Urinary bladder (tissue), 4 donors: ENCODE results near the gene ZCCHC13. TPM values are rescaled to one million over a fixed set of nuclear protein-coding genes. Genes with fewer than 3 reads are reported as not detected.
A peak's percentile ranks its signal among the peaks of the same experiment; 100 is the strongest.
"Not testable (repeated sequence)": the region's sequence is repeated elsewhere in the genome, so short reads cannot be mapped to it uniquely, and the experiment has no call there.

Experiments used
- DNase-seq: peaks from one replicate; pipeline ENCODE4 v3.0.0-alpha.2; 2015; ENCODE audit errors: extremely low spot score
- H3K27ac ChIP-seq: one replicate; pipeline ENCODE4 v1.5.1; 2013; ENCODE audit warnings: low read depth, mild to moderate bottlenecking, moderate library complexity
- H3K36me3 ChIP-seq: one replicate; pipeline ENCODE4 v1.6.1; 2013; ENCODE audit warnings: mild to moderate bottlenecking, moderate library complexity; ENCODE audit not compliant: insufficient read depth
- H3K4me1 ChIP-seq: one replicate; pipeline ENCODE4 v1.6.1; 2013; ENCODE audit warnings: mild to moderate bottlenecking, moderate library complexity; ENCODE audit not compliant: insufficient read depth
- H3K4me3 ChIP-seq: one replicate; pipeline ENCODE4 v1.5.1; 2013; ENCODE audit warnings: low read depth, low read length
- WGBS: extraction: QIAGEN DNeasy Blood & Tissue Kit; methylation state at CpG from one replicate; pipeline ENCODE4 v1.1.7; 2013; 5-methylcytosine and 5-hydroxymethylcytosine counted together
- polyA plus RNA-seq: library from polyadenylated mRNA; stranded (reverse); fragments of 200-250 nt; gene quantifications from one replicate; pipeline ENCODE4 v1.2.3, GENCODE V29; 2013
- total RNA-seq: library from RNA; depleted of rRNA; stranded (reverse); fragments of >200 nt; gene quantifications from one replicate; pipeline ENCODE4 v1.2.3, GENCODE V29; 2014
- donor health status: healthy with polysubstance abuse.
- donor health status: healthy.

The ZCCHC13 gene
- total and polyA plus RNA-seq, 2 donors: not detected

DNA sequence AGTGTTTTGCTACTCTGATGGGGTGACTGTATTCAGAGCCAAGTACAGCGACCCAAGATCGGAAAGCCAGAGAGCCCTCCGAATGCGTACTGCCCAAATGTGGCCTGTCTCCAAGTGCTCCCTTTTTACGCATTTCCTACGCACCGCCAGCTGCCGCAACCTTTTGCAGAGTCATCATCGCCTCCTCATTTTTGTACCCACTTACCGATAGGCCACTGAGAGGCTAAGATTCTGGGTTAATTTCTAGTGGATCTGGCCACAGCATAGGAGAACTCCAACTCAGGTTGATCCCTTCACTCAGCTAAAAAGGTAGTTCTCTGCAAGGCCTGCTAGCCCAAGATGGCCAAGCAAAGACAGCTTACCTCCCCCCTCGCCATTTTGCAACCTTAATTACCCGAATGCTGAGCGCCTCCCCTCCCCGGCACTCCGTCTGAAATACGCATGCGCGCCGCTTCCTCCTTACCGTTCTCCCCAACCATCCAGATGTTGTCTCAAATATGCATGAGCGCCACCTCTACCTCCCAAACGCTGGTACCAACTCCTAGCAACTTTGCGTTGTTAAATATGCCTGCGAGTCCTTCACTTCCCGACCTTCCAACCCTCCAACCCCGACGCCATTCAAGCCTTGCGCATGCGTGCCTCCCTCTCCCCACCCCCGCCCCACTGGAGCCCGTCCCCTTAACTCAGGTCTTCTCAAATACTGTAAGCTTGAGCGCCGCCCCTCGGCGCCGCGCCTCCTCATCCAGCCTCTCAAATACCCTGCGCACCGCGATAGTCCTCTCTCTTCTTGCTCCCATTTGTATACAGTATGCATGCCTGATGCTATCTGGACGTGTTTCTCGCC, 11.8 kb upstream of the ZCCHC13 start:
- Histone ChIP-seq H3K36me3 (no peaks in the 10 kb centered on the region), H3K4me1 (no peaks in the 10 kb centered on the region)
- under 1% methylated on average over 42 of the region's 42 CpGs for WGBS

DNA sequence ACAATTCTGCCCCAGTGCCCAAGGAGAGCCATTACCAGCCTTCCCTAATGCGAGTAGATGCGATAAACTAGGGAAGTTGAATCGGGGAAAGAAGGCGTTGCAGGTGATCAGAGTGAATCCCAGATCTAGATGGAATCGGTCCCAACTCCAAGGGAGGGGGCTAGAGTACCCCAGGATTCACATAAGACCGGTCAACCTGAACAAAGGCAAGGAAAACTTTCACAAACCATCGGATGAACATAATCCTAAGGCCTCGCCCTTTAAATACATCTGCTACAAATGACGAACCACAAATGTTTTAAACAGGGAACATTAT, 11.2 kb upstream of the ZCCHC13 start:
- Histone ChIP-seq H3K4me1 (no peaks in the 10 kb centered on the region), H3K4me3 (peak overlapping the region; percentile 58), H3K27ac (no peak overlapping the region), H3K36me3 (no peaks in the 10 kb centered on the region)
- 0% methylated on average over 9 of the region's 9 CpGs for WGBS
- no peak for DNase-seq

More for the DNA sequence above, 11.8 kb upstream of the ZCCHC13 start:
- DNase-seq: peak; percentile 84
- Histone ChIP-seq H3K27ac (peak overlapping the region; percentile 80), H3K4me3 (peak overlapping the region; percentile 58)

DNA sequence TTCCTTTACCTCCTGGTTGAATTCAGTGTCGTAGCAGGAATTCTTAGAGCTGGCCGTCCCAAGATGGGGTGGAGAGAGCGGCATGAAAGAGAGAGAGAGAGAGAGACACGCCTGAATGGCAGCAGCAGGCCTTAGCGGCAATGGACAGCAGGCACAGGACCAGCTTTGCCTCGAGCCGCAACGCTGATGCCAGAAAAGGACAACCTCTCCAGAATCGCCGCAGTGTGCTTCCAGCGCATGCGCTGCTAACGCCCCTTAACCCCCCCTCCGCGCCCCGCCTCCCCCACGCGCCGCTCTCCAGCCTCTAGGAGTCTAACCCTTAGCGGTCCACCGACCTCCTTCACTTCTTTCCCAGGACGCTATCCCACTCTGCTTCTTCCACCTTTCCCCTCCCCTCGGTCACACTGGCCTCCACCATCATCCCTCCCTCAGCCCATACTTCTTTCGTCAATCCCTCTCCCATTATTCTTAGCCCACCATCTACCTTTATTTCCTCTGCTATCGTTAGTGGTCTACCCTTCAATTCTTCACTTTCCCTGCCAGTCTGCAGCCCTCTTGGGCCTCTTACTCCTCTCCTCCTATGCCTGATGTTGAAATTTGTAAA, 10.5 kb upstream of the ZCCHC13 start:
- Histone ChIP-seq H3K27ac (peak overlapping the region; percentile 25), H3K4me1 (no peaks in the 10 kb centered on the region), H3K4me3 (peak overlapping the region; percentile 58), H3K36me3 (no peaks in the 10 kb centered on the region)
- DNase-seq: peak; percentile 43
- WGBS: 1% methylated on average over 25 of the region's 25 CpGs

GRCh38 chrX:74295101-74295500, 8.9 kb upstream of the ZCCHC13 start:
- 98% methylated on average over 3 of the region's 3 CpGs for WGBS

DNA sequence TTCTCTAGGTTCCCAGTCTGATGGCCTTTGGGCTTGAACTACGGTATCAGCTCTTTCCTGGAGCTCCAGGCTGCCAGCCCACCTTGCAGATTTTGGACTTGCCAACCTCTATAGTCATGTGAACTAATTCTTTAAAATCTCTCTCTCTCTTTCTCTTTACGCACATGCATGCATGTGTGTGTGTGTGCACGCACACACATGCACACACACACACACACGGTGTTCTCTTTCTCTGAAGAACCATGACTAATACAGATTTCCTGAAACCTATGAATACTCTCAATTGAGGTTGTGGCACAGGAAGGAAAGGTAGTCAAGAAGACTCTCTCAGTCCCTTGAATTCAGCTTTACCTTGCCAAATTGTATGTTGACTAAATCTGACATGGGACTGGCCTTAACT, 6.2 kb upstream of the ZCCHC13 start:
- DNase-seq: no peak
- Histone ChIP-seq H3K27ac (no peak overlapping the region), H3K4me1 (no peaks in the 10 kb centered on the region), H3K4me3 (no peak overlapping the region), H3K36me3 (no peaks in the 10 kb centered on the region)
- 96% methylated on average over 4 of the region's 4 CpGs for WGBS

More at GRCh38 chrX:74295101-74295500, 8.9 kb upstream of the ZCCHC13 start:
- Histone ChIP-seq H3K4me1 (no peaks in the 10 kb centered on the region), H3K4me3 (no peak overlapping the region), H3K36me3 (no peaks in the 10 kb centered on the region), H3K27ac (no peak overlapping the region)
- no peak for DNase-seq

- Histone ChIP-seq H3K4me3 (no peak overlapping the region), H3K27ac (no peak overlapping the region), H3K4me1 (no peaks in the 10 kb centered on the region), H3K36me3 (no peaks in the 10 kb centered on the region)
- no peak for DNase-seq
- WGBS: 85% methylated on average over 4 of the region's 4 CpGs
These were observed 3.1 kb upstream of the ZCCHC13 start for GRCh38 chrX:74300869-74301268.

DNA sequence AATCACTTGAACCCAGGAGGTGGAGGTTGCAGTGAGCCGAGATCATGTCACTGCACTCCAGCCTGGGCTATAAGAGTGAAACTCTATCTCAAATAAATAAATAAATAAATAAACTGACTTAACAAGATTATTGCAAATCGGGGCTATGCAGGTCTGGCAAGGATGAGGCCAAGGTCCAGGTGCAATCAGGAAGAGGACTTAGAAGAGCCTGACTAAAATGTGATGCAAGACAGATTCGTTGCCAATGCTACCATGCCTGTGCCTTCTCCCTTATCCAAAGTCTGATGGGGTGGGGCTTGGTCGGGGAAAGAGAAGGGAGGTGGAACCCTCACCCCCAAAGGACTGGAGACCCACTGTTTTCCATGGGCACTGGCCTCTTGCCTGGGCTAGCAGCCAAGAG, 14.7 kb downstream of the ZCCHC13 start:
- H3K4me1 ChIP-seq: no peaks in the 10 kb centered on the region
- no peak overlapping the region for H3K4me3 ChIP-seq
- WGBS: 92% methylated on average over 4 of the region's 4 CpGs
- no peaks in the 10 kb centered on the region for H3K36me3 ChIP-seq
- no peak for DNase-seq
- no peak overlapping the region for H3K27ac ChIP-seq

DNA sequence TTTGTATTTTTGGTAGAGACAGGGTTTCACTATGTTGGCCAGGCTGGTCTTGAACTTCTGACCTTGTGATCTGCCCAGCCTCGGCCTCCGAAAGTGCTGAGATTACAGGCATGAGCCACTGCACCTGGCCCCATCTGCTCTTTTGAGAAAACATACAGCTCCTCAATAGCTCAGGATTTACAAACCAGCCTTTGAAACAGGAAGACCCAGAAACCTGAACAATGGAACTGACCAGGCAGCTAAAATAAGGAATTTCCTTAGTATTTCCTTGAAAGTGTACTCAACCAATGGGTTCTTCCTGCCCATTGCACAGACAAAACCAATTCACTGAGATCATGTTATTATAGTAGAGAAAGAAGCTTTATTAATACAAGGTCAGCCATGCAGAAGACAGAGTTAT, 15.3 kb downstream of the ZCCHC13 start:
- not testable (repeated sequence) for H3K4me3 ChIP-seq, H3K36me3 ChIP-seq, H3K27ac ChIP-seq, H3K4me1 ChIP-seq, DNase-seq
- 86% methylated on average over 2 of the region's 2 CpGs for WGBS

DNA sequence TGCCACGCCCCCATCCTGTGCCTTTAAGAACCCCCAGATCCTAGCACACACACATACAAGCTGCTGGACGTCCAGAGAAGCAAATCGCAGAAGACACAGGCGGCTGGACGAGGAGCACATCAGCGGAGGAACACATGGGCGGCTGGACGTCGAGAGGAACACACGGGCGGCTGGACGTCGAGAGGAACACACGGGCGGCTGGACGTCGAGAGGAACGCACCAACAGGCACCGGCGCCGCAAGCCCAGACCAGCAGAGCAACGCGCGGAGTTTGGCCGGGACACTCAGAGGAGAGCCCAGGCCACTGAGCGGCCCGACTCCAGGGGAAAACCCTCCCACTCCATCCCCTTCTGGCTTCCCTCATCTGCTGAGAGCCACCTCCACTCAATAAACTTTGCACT, 17.2 kb downstream of the ZCCHC13 start:
- H3K4me3 ChIP-seq: no peak overlapping the region
- 92% methylated on average over 27 of the region's 27 CpGs for WGBS
- DNase-seq: no peak
- H3K4me1 ChIP-seq: no peaks in the 10 kb centered on the region
- no peaks in the 10 kb centered on the region for H3K36me3 ChIP-seq
- no peak overlapping the region for H3K27ac ChIP-seq

GRCh38 chrX:74324131-74324530, 20.2 kb downstream of the ZCCHC13 start:
- 69% methylated on average over 5 of the region's 5 CpGs for WGBS

DNA sequence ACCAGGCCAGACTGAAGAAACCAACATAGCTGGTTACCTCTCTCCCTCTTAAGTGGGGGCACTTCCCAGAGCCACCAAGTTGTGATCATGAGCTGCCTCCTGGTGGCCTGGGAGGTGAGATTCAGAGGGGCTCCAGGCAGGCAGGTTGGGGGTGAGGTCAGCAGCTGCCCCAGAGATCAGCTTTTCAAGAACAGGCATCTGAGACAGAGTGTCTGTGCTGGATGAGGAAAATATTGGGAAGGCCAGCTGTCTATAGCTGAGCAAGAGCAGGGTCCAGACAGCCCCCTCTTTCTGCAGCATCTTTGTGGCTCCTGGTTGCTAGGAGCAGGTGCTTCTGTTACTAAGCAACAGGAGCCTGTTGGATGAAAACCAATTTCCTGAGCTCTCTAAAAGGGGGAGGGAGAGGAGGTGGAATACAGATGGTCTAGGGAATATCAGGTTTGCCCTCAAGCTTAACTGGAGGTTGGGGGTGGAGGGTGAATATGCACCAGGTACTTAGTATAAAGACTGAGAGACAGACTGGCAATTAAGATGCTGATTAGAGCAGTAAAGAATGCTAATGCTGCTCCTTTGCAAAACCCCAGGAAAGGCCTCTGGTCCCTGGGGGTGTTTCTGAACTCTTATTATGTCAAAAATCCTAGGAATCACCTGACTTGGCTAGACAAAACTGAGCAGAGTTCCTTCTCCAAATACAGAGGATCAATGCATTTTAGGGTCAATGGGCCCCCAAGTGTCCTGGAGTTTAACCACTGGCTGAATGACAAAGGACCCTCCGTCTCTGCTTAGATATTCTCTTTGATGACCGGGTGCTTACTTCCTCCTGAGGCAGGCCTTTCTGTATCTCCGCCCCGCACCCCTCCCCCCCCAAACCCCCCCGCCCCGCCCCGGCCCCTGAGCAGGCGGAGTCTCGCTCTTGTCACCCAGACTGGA, 21.4 kb downstream of the ZCCHC13 start:
- H3K36me3 ChIP-seq: no peaks in the 10 kb centered on the region
- no peaks in the 10 kb centered on the region for H3K4me1 ChIP-seq
- WGBS: 18% methylated on average over 8 of the region's 9 CpGs
- no peak overlapping the region for H3K27ac ChIP-seq
- no peak overlapping the region for H3K4me3 ChIP-seq
- DNase-seq: no peak

More at GRCh38 chrX:74324131-74324530, 20.2 kb downstream of the ZCCHC13 start:
- no peak for DNase-seq
- H3K4me1 ChIP-seq: no peaks in the 10 kb centered on the region
- no peak overlapping the region for H3K27ac ChIP-seq
- no peak overlapping the region for H3K4me3 ChIP-seq
- no peaks in the 10 kb centered on the region for H3K36me3 ChIP-seq

DNA sequence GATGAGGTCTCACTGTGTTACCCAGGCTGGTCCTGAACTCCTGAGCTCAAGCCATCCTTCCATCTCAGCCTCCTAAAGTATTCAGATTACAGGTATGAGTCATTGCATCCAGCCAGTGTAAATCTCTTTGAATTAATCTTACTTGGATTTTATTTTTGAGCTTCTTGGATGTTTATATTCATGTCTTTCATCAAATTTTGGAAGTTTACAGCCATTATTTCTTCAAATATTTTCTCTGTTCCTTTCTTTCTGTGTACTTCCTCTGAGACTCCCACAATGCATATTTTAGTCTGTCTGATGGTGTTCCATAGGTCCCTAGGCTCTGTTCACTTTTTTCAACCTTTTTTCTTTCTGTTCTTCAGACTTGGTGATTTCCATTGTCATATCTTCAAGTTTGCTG, 34.9 kb downstream of the ZCCHC13 start:
- H3K4me3 ChIP-seq: no peak overlapping the region
- H3K4me1 ChIP-seq: no peaks in the 10 kb centered on the region
- no peak for DNase-seq
- no peak overlapping the region for H3K27ac ChIP-seq
- no peaks in the 10 kb centered on the region for H3K36me3 ChIP-seq

DNA sequence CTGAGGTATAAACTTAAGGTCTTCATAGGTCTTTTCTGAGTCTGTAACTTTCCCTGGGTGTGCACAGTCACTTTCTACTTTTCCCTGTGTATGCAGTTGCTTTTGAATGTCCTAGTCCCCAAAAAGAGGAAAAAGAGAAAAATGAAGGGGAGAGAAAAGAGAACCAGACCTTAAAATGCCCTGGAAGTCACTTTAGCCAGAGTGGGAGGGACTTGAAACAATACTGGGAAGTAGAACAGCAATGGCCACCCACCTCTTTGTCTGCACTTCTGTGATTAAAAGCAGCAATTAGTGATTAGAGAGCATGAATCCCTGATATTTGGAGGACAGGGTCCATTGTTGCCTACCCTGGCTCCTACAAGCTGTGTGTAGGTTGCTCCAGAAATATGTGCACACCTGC, 36.1 kb downstream of the ZCCHC13 start:
- Histone ChIP-seq H3K36me3 (no peaks in the 10 kb centered on the region), H3K4me3 (no peak overlapping the region)

More for the DNA sequence above, 36.1 kb downstream of the ZCCHC13 start:
- no peaks in the 10 kb centered on the region for H3K4me1 ChIP-seq
- no peak for DNase-seq
- H3K27ac ChIP-seq: no peak overlapping the region
